GM19397 (cell line): ENCODE results near the gene WDR27.

ENCODE experiments used
- ATAC-seq: cut with Tn5 transposase; IDR thresholded peaks from one replicate; pipeline ENCODE4 v1.9.1; 2021; ENCODE audit warnings: mild to moderate bottlenecking, moderate library complexity; ENCODE audit not compliant: unreplicated experiment

Gene WDR27

DNA sequence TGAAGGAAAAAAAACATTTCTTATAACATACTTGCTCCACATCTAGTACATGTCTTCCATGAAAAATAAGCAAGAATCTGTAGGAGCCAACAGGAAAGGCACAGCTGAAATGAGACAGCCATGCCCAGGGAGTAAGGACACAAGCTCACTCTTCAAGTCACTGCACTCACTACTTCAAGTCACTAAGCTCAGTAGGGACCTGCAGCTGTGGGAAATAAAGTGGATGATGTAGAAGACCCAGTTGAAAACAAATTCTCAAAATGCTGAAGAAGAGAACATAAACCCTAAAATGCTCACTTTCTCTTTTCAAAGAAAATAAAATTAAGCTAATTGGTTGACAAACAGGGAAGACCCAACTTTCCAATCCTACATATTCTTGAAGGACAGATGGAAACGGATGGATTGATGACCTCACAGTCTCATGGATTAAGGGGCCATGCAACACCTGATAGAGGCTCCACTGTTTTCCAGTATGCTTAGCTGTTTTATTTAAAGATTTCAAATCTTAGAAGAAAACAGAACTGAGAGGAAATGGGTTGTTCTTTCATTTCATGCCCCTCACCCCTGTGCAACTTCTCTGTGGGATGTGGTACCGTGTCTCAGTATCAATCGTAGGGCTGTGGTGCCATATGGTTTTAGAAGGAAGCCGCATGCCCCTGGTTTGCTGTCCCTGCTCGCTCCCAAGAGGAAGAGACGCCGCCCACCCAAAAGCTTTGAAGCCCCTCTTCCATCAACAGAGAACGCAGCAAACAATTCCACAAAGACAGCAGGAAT lies 133.3 kb downstream of the WDR27 start:
- ATAC-seq, result no peak

DNA sequence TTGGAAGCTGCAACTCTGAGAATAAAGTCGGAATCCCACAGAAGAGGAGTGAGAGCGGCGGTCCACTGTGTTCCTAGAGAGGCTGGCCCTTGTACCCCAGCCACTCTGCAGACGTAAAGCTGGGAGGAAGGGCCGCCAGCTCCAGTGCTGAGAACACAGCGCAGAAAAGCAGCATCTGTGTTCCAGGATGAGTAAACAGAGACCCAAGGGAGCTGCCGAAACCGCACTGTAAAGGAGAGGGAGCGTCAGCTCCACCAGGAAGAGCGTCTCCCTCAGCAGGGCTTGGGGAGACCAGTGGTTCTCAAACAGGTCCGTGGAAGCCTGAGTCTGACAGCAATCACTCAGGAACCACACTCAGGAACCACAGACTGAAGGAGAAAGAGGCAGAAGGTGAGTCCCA lies 134.0 kb downstream of the WDR27 start:
- no peak for ATAC-seq

GRCh38 chr6:169566961-169567750 lies 134.7 kb downstream of the WDR27 start:
- no peak for ATAC-seq

DNA sequence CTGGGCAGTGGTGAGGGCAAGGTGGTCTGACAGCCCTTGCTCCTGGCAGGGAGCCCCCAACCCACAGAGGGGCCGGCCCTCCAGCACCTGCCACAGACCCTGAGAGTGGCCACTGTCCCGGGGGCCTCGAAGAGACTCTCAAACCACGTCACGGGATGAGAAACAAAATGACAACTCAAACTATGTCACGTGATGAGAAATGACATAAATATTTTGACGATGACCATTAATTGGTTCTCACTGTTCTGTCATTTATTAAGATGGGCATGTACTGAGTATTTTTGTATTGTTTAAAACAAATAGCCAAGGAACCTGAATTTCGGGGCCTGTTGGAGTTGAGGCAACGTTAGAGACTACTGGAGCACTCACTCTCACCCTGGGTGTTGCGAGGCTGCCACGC lies 135.5 kb downstream of the WDR27 start:
- no peak for ATAC-seq

GRCh38 chr6:169564453-169565240 lies 137.2 kb downstream of the WDR27 start:
- no peak for ATAC-seq

DNA sequence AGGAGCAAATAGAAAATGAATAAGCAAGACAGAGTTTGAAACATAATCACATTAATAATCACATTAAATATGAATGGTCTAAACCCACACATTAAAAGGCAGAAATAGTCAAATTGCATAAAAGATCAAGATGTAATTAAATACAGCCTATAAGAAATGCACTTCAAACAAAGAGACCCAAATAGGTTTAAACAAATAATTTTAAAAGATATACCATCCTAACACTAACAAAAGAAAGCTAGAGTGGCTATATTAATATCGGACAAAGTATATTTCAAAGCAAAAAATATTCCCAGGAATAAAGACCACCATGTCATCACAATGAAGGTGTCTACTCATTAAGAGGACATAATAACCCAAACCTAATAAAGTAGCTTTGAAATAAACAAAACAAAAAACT lies 140.2 kb downstream of the WDR27 start:
- no peak for ATAC-seq

GRCh38 chr6:169559592-169559991 lies 142.2 kb downstream of the WDR27 start:
- ATAC-seq, result no peak

- ATAC-seq, result no peak
Observed at GRCh38 chr6:169558774-169559441, 142.9 kb downstream of the WDR27 start.

DNA sequence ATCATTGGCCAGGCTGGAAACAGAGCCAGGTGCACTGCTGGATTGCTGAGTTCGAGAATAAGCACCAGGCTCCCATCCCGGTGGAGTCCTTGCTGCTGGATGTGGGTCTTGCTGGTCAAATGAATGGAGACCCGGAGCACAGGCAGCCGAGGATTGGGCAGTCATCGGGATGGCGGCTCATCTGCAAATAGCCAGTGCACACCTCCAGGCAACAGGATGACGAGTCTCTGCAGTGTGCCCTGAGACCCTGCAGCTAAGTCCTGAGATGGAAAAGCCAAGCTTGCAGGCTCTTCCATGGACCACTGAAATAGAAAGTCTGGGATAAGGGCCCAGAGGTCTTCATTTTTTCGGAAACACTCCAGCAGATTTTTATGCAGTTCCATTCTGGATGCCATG lies 143.5 kb downstream of the WDR27 start:
- ATAC-seq, result no peak

DNA sequence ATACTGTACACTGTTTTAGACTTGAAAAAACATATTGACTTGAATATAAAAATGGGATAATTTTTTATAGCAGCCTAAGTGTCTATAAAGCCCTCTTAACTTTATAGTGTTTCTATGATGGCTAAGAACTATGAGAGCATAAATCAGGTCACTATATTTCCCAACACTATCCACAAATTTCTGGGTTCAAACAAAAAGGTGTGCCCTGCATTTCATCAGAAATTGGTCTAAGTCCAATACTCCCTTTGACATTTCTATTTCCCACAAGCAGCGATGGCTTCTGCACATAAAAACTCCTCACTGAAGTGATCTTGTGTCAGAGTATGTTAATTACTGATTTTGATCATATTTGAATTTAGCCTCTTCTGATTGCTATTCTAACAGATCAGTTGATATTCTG lies 143.9 kb downstream of the WDR27 start:
- no peak for ATAC-seq

DNA sequence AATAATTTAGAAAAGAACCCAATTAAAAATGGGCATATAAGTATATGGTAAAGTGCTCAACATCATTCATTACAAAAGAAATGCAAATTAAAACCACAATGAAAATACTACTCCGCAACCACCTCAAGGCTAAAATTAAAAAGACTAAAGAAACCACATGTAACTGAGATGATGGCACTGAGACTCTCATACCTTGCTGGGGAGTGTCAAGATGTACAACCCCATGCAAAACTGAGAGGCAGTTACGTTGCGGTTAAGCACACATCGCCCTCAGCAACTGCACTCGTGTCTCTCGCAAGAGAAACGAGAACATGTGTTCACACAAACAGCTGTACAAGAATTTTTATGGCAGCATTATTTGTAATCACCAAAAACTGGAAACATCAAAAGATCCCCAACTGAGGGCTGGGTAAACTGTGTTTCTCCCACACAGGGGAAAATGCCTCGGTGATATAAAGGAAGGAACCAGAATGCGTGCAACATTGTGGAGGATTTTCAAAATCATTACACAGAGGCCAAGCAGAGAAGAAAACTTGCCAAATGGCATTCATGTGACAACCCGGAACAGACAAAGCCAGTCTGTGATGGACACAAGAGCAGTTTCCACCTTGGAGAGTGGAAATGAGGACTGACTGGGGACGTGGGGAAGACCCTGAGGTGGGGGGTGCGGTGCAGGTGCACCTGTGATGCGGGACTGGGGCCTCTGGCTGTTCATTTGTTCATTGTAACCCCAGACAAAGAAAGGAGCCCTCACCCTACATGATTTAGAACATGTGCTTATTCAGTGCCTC lies 144.9 kb downstream of the WDR27 start:
- ATAC-seq, result peak; percentile 100

GRCh38 chr6:169555971-169556617 lies 145.7 kb downstream of the WDR27 start:
- ATAC-seq, result no peak

DNA sequence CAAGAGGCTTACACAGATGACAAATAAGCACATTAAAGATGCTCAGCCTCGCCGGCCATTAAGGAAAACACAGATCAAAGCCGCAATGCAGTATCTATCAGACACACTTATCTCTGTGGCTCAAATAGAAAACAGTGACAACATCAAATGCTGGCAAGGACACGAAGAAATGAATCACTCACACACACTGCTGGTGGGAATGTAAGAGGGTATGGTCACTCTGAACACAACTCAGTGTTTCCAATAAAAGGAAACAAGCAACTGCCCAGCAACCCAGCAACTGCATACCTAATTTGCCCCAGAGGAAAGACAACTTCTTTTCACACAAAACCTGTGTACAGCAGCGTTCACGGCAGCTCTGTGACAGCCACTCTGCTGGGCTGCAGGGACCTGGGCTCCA lies 155.8 kb downstream of the WDR27 start:
- no peak for ATAC-seq

- no peak for ATAC-seq
Observed at GRCh38 chr6:169543704-169544103, 158.1 kb downstream of the WDR27 start.

- ATAC-seq, result no peak
Observed at GRCh38 chr6:169542491-169542890, 159.3 kb downstream of the WDR27 start.

- ATAC-seq, result no peak
Observed at GRCh38 chr6:169539176-169539897, 162.5 kb downstream of the WDR27 start.

DNA sequence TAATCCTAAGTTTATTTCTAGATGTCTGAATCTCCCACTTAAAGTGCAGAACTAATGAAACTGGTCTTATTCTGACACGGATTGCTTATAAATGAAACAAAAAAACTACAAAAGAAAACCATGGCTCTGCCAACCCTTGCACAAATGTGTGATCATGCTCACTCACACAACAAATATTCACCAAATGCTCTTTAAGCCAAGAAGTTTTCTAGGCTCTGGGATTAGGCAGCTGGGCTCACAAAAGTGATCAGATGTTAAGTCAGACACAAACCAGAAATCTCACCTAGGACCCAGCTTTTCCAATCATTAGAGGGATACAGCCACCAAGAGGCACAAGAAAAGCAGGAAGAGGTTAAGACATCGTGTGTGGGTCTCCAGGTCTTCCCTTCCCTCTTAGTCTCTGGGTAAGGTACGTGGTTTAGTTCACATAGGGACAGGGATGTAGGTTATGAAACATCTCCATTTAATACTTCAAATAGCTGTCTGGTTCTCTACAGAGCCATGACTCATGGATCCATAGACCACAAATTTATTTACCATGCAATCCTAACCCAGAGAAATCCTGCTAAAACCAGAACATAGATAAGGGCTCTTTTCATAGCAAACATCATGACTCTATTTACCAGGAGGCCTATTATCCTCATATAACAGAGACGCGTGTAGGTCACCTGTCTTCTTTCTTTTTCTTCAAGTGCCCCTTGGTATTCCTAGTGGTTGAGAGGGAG lies 165.2 kb downstream of the WDR27 start:
- ATAC-seq, result no peak

DNA sequence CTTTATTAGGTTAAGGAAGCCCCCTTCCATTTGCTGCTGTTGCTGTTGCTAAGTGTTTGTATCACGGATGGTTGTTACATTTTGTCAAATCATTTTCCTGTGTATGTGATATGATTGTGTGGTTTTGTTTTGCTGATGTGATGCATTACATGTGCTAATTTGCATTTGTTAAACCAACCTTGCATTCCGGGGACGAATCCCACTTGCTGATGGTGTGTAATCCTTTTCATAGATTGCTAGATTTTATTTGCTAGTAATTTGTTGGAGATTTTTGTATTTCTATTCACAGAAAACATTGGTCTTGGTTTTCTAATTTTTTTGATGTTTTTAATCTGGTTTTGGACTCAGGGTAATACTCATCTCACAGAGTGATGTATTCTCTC lies 167.8 kb downstream of the WDR27 start:
- ATAC-seq, result no peak
